GM23338 (cell line): ENCODE results near the gene SUSD2.

ENCODE experiments used
- CREB1 ChIP-seq: fragments of 250-450 bp; sonication (Bioruptor Pico); IDR thresholded peaks from 2 replicates; pipeline ENCODE4 v1.5.0; 2020; ENCODE audit warnings: low read depth, mild to moderate bottlenecking, moderate library complexity
- EZH2 ChIP-seq: fragments of 200-600 bp; sonication (generic); IDR thresholded peaks from one replicate; pipeline ENCODE4 v1.8.0; 2017; ENCODE audit warnings: antibody characterized with exemption, mild to moderate bottlenecking, low read depth; ENCODE audit not compliant: unreplicated experiment
- EZH2phosphoT487 ChIP-seq: fragments of 200-600 bp; sonication (generic); IDR thresholded peaks from one replicate; pipeline ENCODE4 v1.8.1; 2018; ENCODE audit warnings: antibody characterized with exemption; ENCODE audit not compliant: unreplicated experiment
- POLR2AphosphoS5 ChIP-seq: IDR thresholded peaks from 2 replicates; pipeline ENCODE4 v1.6.1; 2016; ENCODE audit warnings: antibody characterized with exemption, low read depth
- TF ChIP-seq, protein P1 (sequence below), 2 experiments: fragments of 200-600 bp in 1 of 2; sonication (generic) in 1 of 2; conservative IDR thresholded peaks; 2 replicates each; pipeline versions ENCODE4 v1.5.1 to v1.6.1; 2016 to 2017; ENCODE audit warnings: antibody characterized with exemption in 2 of 2, low read depth in 2 of 2, mild to moderate bottlenecking in 2 of 2, moderate library complexity in 1 of 2
- TF ChIP-seq, protein P2 (sequence below): IDR thresholded peaks from one replicate; pipeline ENCODE4 v1.6.1; 2018; ENCODE audit warnings: antibody characterized with exemption; ENCODE audit not compliant: unreplicated experiment
- TF ChIP-seq, protein P3 (sequence below): IDR thresholded peaks from 2 replicates; pipeline ENCODE4 v1.6.1; 2016; ENCODE audit warnings: antibody characterized with exemption

DNA sequence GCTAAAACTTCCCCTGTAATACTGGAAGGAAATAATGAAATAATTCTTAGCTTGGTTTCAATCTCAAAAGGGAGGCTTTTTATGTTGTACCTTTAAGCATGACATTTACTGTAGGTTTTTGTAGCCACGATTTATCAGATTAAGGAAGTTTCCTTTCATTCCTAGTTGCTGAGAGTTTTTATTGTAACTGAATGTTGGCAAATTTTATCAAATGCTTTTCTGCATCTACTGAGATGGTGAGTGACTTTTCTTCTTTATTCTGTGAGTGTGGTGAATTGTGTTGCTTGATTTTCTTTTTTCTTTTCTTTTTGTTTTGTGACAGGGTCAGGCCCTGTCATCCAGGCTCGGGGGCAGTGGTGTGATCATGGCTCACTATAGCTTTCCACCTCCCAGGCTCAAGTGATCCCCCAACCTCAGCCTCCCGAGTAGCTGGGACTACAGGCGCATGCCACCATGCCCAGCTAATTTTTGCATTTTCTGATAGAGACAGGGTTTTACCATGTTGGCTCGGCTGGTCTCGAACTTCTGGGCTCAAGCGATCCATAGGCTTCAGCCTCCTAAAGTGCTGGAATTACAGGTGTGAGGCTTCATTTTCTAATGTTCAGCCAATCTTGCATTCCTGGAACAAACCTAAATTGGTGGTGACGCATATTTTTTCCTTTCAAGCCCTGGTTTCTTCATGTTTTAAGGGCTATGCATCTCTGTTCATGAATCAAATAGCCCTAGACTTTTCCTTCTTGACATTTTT is 26.2 kb downstream of the SUSD2 start:
- no peak for TF ChIP-seq POLR2AphosphoS5
- TF ChIP-seq, protein P1, sequence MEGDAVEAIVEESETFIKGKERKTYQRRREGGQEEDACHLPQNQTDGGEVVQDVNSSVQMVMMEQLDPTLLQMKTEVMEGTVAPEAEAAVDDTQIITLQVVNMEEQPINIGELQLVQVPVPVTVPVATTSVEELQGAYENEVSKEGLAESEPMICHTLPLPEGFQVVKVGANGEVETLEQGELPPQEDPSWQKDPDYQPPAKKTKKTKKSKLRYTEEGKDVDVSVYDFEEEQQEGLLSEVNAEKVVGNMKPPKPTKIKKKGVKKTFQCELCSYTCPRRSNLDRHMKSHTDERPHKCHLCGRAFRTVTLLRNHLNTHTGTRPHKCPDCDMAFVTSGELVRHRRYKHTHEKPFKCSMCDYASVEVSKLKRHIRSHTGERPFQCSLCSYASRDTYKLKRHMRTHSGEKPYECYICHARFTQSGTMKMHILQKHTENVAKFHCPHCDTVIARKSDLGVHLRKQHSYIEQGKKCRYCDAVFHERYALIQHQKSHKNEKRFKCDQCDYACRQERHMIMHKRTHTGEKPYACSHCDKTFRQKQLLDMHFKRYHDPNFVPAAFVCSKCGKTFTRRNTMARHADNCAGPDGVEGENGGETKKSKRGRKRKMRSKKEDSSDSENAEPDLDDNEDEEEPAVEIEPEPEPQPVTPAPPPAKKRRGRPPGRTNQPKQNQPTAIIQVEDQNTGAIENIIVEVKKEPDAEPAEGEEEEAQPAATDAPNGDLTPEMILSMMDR (conservative IDR thresholded peaks at IDR 0.05; ENCODE audit: low read depth in 2 of 2): no peak
- TF ChIP-seq CREB1: no peak
- no peak for TF ChIP-seq EZH2phosphoT487
- no peak for TF ChIP-seq EZH2
- TF ChIP-seq, protein P2, sequence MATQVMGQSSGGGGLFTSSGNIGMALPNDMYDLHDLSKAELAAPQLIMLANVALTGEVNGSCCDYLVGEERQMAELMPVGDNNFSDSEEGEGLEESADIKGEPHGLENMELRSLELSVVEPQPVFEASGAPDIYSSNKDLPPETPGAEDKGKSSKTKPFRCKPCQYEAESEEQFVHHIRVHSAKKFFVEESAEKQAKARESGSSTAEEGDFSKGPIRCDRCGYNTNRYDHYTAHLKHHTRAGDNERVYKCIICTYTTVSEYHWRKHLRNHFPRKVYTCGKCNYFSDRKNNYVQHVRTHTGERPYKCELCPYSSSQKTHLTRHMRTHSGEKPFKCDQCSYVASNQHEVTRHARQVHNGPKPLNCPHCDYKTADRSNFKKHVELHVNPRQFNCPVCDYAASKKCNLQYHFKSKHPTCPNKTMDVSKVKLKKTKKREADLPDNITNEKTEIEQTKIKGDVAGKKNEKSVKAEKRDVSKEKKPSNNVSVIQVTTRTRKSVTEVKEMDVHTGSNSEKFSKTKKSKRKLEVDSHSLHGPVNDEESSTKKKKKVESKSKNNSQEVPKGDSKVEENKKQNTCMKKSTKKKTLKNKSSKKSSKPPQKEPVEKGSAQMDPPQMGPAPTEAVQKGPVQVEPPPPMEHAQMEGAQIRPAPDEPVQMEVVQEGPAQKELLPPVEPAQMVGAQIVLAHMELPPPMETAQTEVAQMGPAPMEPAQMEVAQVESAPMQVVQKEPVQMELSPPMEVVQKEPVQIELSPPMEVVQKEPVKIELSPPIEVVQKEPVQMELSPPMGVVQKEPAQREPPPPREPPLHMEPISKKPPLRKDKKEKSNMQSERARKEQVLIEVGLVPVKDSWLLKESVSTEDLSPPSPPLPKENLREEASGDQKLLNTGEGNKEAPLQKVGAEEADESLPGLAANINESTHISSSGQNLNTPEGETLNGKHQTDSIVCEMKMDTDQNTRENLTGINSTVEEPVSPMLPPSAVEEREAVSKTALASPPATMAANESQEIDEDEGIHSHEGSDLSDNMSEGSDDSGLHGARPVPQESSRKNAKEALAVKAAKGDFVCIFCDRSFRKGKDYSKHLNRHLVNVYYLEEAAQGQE: no peak
- TF ChIP-seq, protein P3, sequence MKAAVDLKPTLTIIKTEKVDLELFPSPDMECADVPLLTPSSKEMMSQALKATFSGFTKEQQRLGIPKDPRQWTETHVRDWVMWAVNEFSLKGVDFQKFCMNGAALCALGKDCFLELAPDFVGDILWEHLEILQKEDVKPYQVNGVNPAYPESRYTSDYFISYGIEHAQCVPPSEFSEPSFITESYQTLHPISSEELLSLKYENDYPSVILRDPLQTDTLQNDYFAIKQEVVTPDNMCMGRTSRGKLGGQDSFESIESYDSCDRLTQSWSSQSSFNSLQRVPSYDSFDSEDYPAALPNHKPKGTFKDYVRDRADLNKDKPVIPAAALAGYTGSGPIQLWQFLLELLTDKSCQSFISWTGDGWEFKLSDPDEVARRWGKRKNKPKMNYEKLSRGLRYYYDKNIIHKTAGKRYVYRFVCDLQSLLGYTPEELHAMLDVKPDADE: no peak
